HepG2 (cell line): Measurements from ENCODE around the gene NACC2. TPM values are rescaled to one million over a fixed set of nuclear protein-coding genes. Genes with fewer than 3 reads are reported as not detected.

Experiments
- ATAC-seq: fragments of 200-7000 bp; cut with Tn5 transposase; 3 replicates; pipeline ENCODE4 v1.9.1; 2020; ENCODE audit warnings: mild to moderate bottlenecking, moderate library complexity
- BruUV-seq: library from RNA; stranded (reverse); fragments of 400-500 nt; replicated peaks from 2 replicates; lab custom pipeline; 2021; lab: Mats Ljungman, UMichigan
- CTCF ChIA-PET: fragments of 300-600 bp; formaldehyde crosslinking; extraction: SDS; loops from one replicate; lab custom pipeline; 2021; ENCODE audit warnings: low total read pairs, inconsistent platforms, low intra/inter-chr PET ratio; lab: Yijun Ruan, JAX
- POLR2A ChIA-PET: fragments of 350-600 bp; sonication (Branson Sonifier 250); formaldehyde crosslinking; loops from one replicate; lab custom pipeline; 2020; ENCODE audit warnings: antibody characterized with exemption, inconsistent platforms; lab: Yijun Ruan, JAX
- DNase-seq: peaks from one replicate; pipeline ENCODE4 v3.0.0-alpha.2; 2015; ENCODE audit warnings: low spot score
- FAIRE-seq: peaks from 3 replicates; lab custom pipeline; 2011; peaks lifted over from hg19 to GRCh38; lab: Jason Lieb, UNC
- H2AFZ ChIP-seq: one replicate; pipeline ENCODE4 v1.6.1; 2011; ENCODE audit warnings: low read length, inconsistent platforms
- H3K27ac ChIP-seq: fragments of 300-600 bp; 3 replicates; pipeline ENCODE4 v1.8.0; 2011; ENCODE audit warnings: mixed run types, mild to moderate bottlenecking, mixed read lengths, low read length, inconsistent platforms; ENCODE audit not compliant: insufficient read depth; ENCODE audit errors: extremely low read length
- H3K27me3 ChIP-seq, 2 experiments: fragments of 200-600 bp in 1 of 2; 2 replicates in 1 of 2; 3 replicates in 1 of 2; pipeline versions ENCODE4 v1.6.0 to v1.8.0; 2011; ENCODE audit warnings: low read length in 2 of 2, mild to moderate bottlenecking in 2 of 2, moderate library complexity in 2 of 2, inconsistent platforms in 1 of 2; ENCODE audit not compliant: insufficient read depth in 2 of 2, control insufficient read depth in 1 of 2
- H3K36me3 ChIP-seq, 2 experiments: fragments of 200-600 bp in 1 of 2; replicated peaks in 1 of 2; 2 replicates in 1 of 2; 3 replicates in 1 of 2; pipeline versions ENCODE4 v1.5.1 to v1.8.0; 2011; ENCODE audit warnings: low read length in 2 of 2, inconsistent platforms in 1 of 2; ENCODE audit not compliant: insufficient read depth in 2 of 2, control insufficient read depth in 1 of 2
- H3K4me1 ChIP-seq: 2 replicates; pipeline ENCODE4 v1.5.1; 2012; ENCODE audit warnings: low read length, inconsistent platforms; ENCODE audit not compliant: insufficient read depth
- H3K4me2 ChIP-seq: 2 replicates; pipeline ENCODE4 v1.6.0; 2011; ENCODE audit warnings: low read depth, low read length, inconsistent platforms
- H3K4me3 ChIP-seq, 3 experiments: fragments of 200-600 bp in 1 of 3; sonication (generic), shearing (Covaris generic) in 1 of 3; replicated peaks in 1 of 3; 2 replicates each; pipeline ENCODE4 v1.5.1; 2011 to 2016; ENCODE audit warnings: low read length in 3 of 3, inconsistent platforms in 2 of 3, low read depth in 2 of 3, mild to moderate bottlenecking in 2 of 3, control low read depth in 1 of 3, mixed read lengths in 1 of 3; ENCODE audit not compliant: insufficient read depth in 1 of 3
- H3K79me2 ChIP-seq: one replicate; pipeline ENCODE4 v1.6.1; 2011; ENCODE audit warnings: low read length, inconsistent platforms; ENCODE audit not compliant: insufficient read depth
- H3K9ac ChIP-seq: 2 replicates; pipeline ENCODE4 v1.6.0; 2011; ENCODE audit warnings: mild to moderate bottlenecking, low read depth, low read length, inconsistent platforms; ENCODE audit not compliant: insufficient read depth
- H3K9me3 ChIP-seq: 2 replicates; pipeline ENCODE4 v1.5.1; 2012; ENCODE audit warnings: mild to moderate bottlenecking, low read length
- H4K20me1 ChIP-seq: 2 replicates; pipeline ENCODE4 v1.6.0; 2011; ENCODE audit warnings: inconsistent platforms, mild to moderate bottlenecking, low read length, moderate library complexity; ENCODE audit not compliant: insufficient read depth
- AGO2 ChIP-seq: fragments of 200-400 bp; formaldehyde crosslinking; optimal IDR thresholded peaks from 2 replicates; pipeline ENCODE3; 2017; ENCODE audit warnings: mild to moderate bottlenecking, low read depth, low read length, moderate library complexity
- ZFX ChIP-seq: sonication (generic); formaldehyde crosslinking; IDR thresholded peaks from 2 replicates; pipeline ENCODE4 v1.4.0; 2020; ENCODE audit warnings: mild to moderate bottlenecking, low read depth, missing genetic modification reagents, moderate library complexity
- ZNF230 ChIP-seq: sonication (generic); formaldehyde crosslinking; IDR thresholded peaks from 2 replicates; pipeline ENCODE4 v1.4.0; 2020; ENCODE audit warnings: mild to moderate bottlenecking, missing genetic modification reagents
- WGBS: methylation state at CpG from one replicate; pipeline ENCODE4 v1.1.6; 2017; ENCODE audit warnings: low lambda C conversion rate; 5-methylcytosine and 5-hydroxymethylcytosine counted together
- in situ Hi-C: cut with HindIII; loops from 2 replicates; pipeline ENCODE4 v1.10.0; 2017; ENCODE audit warnings: low pct_unique_long_range_greater_than_20kb; ENCODE audit not compliant: extremely low pct_ligation_motif_present
- intact Hi-C: fragments of 100-400 bp; cut with micrococcal nuclease; formaldehyde crosslinking; loops from one replicate; pipeline ENCODE4 v1.10.0; 2022; ENCODE audit not compliant: unreplicated experiment
- polyA plus RNA-seq, 8 experiments: library from polyadenylated mRNA; depleted of rRNA in 3 of 8; stranded (reverse) in 7 of 8; unstranded in 1 of 8; fragments of >200 nt; fragmentation: Illumina TruSeq in 4 of 8; extraction: Trizol in 4 of 8; gene quantifications; 2 replicates each; pipeline versions ENCODE4 v1.2.1 to v1.2.3, GENCODE V29; 2011 to 2016; ENCODE audit warnings: low read depth in 4 of 8, missing spikeins in 1 of 8, mixed read lengths in 1 of 8; ENCODE audit not compliant: insufficient read depth in 1 of 8
- total RNA-seq, 5 experiments: library from RNA; depleted of rRNA; stranded (reverse); fragments of >200 nt; fragmentation: Illumina TruSeq; extraction: Trizol; gene quantifications; 2 replicates each; pipeline ENCODE4 v1.2.3, GENCODE V29; 2016; ENCODE audit warnings: low read depth in 1 of 5
- TF ChIP-seq, protein P1 (sequence below): sonication (generic); formaldehyde crosslinking; IDR thresholded peaks from 2 replicates; pipeline ENCODE4 v1.5.1; 2020; ENCODE audit warnings: mild to moderate bottlenecking, missing genetic modification reagents, moderate library complexity
- TF ChIP-seq, protein P2 (sequence below): sonication (generic); formaldehyde crosslinking; IDR thresholded peaks from 2 replicates; pipeline ENCODE4 v1.4.0; 2020; ENCODE audit warnings: missing genetic modification reagents, borderline replicate concordance
- TF ChIP-seq, protein P3 (sequence below): sonication (generic); formaldehyde crosslinking; IDR thresholded peaks from 2 replicates; pipeline ENCODE4 v1.4.0; 2020; ENCODE audit warnings: missing genetic modification reagents

NACC2 gene
- total and polyA plus RNA-seq, 2 of the 13 experiments (the other 11 are each of a cell fraction or from before 2014, with no cell fraction given) = 5.9 to 12.3 TPM

DNA sequence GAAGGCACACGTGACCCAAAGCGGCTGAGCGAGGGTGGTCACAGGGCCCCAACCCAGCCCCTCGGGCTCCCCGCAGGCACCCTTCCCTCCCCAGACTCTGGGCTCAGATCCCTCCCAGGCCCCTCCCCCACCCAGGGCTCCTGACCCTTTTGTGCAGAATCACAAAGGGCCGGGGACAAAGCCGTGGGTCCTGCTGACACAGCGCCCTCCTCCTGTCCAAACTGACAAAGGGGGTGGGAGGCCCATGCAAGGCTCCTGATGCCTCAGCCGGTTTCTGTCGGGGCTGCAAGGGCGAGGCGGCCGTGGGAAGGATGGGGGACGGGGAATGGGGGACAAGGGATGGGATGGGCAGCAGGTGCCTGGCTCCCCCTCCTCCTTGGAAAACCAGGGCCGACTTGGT lies 90.4 kb downstream of the NACC2 start (continued):
- TF ChIP-seq, protein P1, sequence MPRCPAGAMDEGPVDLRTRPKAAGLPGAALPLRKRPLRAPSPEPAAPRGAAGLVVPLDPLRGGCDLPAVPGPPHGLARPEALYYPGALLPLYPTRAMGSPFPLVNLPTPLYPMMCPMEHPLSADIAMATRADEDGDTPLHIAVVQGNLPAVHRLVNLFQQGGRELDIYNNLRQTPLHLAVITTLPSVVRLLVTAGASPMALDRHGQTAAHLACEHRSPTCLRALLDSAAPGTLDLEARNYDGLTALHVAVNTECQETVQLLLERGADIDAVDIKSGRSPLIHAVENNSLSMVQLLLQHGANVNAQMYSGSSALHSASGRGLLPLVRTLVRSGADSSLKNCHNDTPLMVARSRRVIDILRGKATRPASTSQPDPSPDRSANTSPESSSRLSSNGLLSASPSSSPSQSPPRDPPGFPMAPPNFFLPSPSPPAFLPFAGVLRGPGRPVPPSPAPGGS (CRISPR knock-in tag) = no peak
- TF ChIP-seq, protein P2, sequence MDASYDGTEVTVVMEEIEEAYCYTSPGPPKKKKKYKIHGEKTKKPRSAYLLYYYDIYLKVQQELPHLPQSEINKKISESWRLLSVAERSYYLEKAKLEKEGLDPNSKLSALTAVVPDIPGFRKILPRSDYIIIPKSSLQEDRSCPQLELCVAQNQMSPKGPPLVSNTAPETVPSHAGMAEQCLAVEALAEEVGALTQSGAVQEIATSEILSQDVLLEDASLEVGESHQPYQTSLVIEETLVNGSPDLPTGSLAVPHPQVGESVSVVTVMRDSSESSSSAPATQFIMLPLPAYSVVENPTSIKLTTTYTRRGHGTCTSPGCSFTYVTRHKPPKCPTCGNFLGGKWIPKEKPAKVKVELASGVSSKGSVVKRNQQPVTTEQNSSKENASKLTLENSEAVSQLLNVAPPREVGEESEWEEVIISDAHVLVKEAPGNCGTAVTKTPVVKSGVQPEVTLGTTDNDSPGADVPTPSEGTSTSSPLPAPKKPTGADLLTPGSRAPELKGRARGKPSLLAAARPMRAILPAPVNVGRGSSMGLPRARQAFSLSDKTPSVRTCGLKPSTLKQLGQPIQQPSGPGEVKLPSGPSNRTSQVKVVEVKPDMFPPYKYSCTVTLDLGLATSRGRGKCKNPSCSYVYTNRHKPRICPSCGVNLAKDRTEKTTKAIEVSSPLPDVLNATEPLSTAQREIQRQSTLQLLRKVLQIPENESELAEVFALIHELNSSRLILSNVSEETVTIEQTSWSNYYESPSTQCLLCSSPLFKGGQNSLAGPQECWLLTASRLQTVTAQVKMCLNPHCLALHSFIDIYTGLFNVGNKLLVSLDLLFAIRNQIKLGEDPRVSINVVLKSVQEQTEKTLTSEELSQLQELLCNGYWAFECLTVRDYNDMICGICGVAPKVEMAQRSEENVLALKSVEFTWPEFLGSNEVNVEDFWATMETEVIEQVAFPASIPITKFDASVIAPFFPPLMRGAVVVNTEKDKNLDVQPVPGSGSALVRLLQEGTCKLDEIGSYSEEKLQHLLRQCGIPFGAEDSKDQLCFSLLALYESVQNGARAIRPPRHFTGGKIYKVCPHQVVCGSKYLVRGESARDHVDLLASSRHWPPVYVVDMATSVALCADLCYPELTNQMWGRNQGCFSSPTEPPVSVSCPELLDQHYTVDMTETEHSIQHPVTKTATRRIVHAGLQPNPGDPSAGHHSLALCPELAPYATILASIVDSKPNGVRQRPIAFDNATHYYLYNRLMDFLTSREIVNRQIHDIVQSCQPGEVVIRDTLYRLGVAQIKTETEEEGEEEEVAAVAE (CRISPR knock-in tag) = no peak
- TF ChIP-seq AGO2 = peak; percentile 82

DNA sequence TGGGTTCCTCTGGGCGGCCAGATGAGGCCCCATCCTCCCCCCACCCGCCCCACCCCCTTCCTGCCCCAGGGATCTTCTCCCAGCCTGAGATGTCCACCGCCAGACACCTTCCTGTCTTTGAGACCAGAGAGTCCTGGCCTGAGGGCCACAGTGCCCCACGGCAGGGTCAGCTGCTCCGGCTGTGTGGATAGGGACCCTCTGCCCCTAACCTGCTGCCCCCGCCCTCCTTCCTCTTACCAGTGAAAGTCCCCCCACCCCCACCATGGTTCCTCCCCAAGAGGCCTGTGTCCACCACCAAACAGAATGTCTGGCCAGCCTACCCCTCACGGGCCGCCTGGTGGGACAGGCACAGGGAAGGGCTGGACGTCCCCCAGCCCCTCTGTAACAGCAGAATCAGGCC lies 90.9 kb downstream of the NACC2 start:
- in situ Hi-C loops (no loop called here), intact Hi-C loops (no loop called here)
- FAIRE-seq (no peak), ATAC-seq (no peak), DNase-seq (no peak)
- no peaks in the 10 kb centered on the region for H3K79me2 ChIP-seq
- H3K9ac ChIP-seq = 0 out of 2 replicates have a peak overlapping the region, but pooled peaks have one; percentile 14
- TF ChIP-seq ZFX (CRISPR knock-in tag) = 0 out of 2 replicates have a peak, but pooled peaks have one; percentile 1
- TF ChIP-seq, protein P3, sequence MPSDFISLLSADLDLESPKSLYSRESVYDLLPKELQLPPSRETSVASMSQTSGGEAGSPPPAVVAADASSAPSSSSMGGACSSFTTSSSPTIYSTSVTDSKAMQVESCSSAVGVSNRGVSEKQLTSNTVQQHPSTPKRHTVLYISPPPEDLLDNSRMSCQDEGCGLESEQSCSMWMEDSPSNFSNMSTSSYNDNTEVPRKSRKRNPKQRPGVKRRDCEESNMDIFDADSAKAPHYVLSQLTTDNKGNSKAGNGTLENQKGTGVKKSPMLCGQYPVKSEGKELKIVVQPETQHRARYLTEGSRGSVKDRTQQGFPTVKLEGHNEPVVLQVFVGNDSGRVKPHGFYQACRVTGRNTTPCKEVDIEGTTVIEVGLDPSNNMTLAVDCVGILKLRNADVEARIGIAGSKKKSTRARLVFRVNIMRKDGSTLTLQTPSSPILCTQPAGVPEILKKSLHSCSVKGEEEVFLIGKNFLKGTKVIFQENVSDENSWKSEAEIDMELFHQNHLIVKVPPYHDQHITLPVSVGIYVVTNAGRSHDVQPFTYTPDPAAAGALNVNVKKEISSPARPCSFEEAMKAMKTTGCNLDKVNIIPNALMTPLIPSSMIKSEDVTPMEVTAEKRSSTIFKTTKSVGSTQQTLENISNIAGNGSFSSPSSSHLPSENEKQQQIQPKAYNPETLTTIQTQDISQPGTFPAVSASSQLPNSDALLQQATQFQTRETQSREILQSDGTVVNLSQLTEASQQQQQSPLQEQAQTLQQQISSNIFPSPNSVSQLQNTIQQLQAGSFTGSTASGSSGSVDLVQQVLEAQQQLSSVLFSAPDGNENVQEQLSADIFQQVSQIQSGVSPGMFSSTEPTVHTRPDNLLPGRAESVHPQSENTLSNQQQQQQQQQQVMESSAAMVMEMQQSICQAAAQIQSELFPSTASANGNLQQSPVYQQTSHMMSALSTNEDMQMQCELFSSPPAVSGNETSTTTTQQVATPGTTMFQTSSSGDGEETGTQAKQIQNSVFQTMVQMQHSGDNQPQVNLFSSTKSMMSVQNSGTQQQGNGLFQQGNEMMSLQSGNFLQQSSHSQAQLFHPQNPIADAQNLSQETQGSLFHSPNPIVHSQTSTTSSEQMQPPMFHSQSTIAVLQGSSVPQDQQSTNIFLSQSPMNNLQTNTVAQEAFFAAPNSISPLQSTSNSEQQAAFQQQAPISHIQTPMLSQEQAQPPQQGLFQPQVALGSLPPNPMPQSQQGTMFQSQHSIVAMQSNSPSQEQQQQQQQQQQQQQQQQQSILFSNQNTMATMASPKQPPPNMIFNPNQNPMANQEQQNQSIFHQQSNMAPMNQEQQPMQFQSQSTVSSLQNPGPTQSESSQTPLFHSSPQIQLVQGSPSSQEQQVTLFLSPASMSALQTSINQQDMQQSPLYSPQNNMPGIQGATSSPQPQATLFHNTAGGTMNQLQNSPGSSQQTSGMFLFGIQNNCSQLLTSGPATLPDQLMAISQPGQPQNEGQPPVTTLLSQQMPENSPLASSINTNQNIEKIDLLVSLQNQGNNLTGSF (CRISPR knock-in tag) = no peak
- no peak for TF ChIP-seq ZNF230 (CRISPR knock-in tag)
- no peaks in the 10 kb centered on the region for H4K20me1 ChIP-seq
- CTCF ChIA-PET = no interaction called here
- H2AFZ ChIP-seq = no peak overlapping the region
- POLR2A ChIA-PET = interaction anchor here (0.9 to 5.4 kb wide), 5 partner anchors 9 to 115 kb away, joined by 3 to 99 read pairs (median 7); no protein-coding TSS in a partner anchor
- H3K36me3 ChIP-seq = no peaks in the 10 kb centered on the region
- WGBS = 31% methylated on average over 3 of the region's 9 CpGs
- no peak overlapping the region for H3K27ac ChIP-seq
- H3K9me3 ChIP-seq = no peaks in the 10 kb centered on the region
- H3K4me2 ChIP-seq = peak overlapping the region; percentile 86
- H3K4me3 ChIP-seq = no peak overlapping the region; a peak in 1 of 6 replicates
- H3K4me1 ChIP-seq = peaks cover 91% of the 10 kb centered on the region
- BruUV-seq = no TSS peak
- no peaks in the 10 kb centered on the region; a peak in 1 of 5 replicates for H3K27me3 ChIP-seq
